CD14-positive monocyte (primary cell): ENCODE data around the gene ENAM. TPM values are rescaled to one million over a fixed set of nuclear protein-coding genes. Genes with fewer than 3 reads are reported as not detected.

ENCODE experiments used
- DNase-seq, 3 donors: peaks; one replicate each; pipeline ENCODE4 v3.0.0-alpha.2; 2011 to 2022
- H2AFZ ChIP-seq: 2 replicates; pipeline ENCODE4 v1.6.0; 2012; ENCODE audit warnings: mild to moderate bottlenecking, low read depth, low read length, inconsistent platforms; ENCODE audit not compliant: insufficient read depth, poor library complexity, severe bottlenecking
- H3K27ac ChIP-seq, 2 donors: 1 replicate in 1 of 2; 2 replicates in 1 of 2; pipeline ENCODE4 v1.5.1; 2012 to 2013; ENCODE audit warnings: low read length in 2 of 2, control low read depth in 1 of 2, inconsistent platforms in 1 of 2, low read depth in 1 of 2, mild to moderate bottlenecking in 1 of 2
- H3K27me3 ChIP-seq, 2 donors: one replicate each; pipeline versions ENCODE4 v1.6.0 to v1.6.1; 2011 to 2013; ENCODE audit warnings: low read length in 2 of 2; ENCODE audit not compliant: control insufficient read depth in 2 of 2, insufficient read depth in 2 of 2
- H3K36me3 ChIP-seq, 2 donors: replicated peaks in 1 of 2; 1 replicate in 1 of 2; 2 replicates in 1 of 2; pipeline versions ENCODE4 v1.5.1 to v1.6.1; 2012 to 2013; ENCODE audit warnings: low read length in 2 of 2, control low read depth in 1 of 2, inconsistent platforms in 1 of 2, mild to moderate bottlenecking in 1 of 2; ENCODE audit not compliant: insufficient read depth in 2 of 2, control insufficient read depth in 1 of 2
- H3K4me1 ChIP-seq, 2 donors: 1 replicate in 1 of 2; 2 replicates in 1 of 2; pipeline versions ENCODE4 v1.5.1 to v1.6.1; 2012 to 2013; ENCODE audit warnings: low read length in 2 of 2, control low read depth in 1 of 2, inconsistent platforms in 1 of 2, mild to moderate bottlenecking in 1 of 2, moderate library complexity in 1 of 2; ENCODE audit not compliant: insufficient read depth in 2 of 2, control insufficient read depth in 1 of 2
- H3K4me2 ChIP-seq: replicated peaks from 2 replicates; pipeline ENCODE3; 2012; ENCODE audit warnings: low read length, moderate library complexity, mild to moderate bottlenecking; ENCODE audit not compliant: poor library complexity, severe bottlenecking; ENCODE audit errors: extremely low read depth
- H3K4me3 ChIP-seq, 3 experiments: fragments of 200-600 bp in 1 of 3; sonication (generic) in 1 of 3; replicated peaks in 1 of 3; 1 replicate in 2 of 3; 2 replicates in 1 of 3; pipeline ENCODE4 v1.5.1; 2011 to 2013; ENCODE audit warnings: low read length in 3 of 3, mild to moderate bottlenecking in 3 of 3, control low read depth in 2 of 3, low read depth in 2 of 3, inconsistent platforms in 1 of 3, moderate library complexity in 1 of 3
- H3K79me2 ChIP-seq: 2 replicates; pipeline ENCODE4 v1.6.0; 2012; ENCODE audit warnings: mild to moderate bottlenecking, control low read depth, inconsistent platforms, low read length, moderate library complexity; ENCODE audit not compliant: insufficient read depth
- H3K9ac ChIP-seq: 2 replicates; pipeline ENCODE4 v1.6.0; 2017; ENCODE audit warnings: low read length, mild to moderate bottlenecking; ENCODE audit not compliant: insufficient read depth, poor library complexity, severe bottlenecking
- H3K9me3 ChIP-seq, 2 donors: replicated peaks in 1 of 2; 1 replicate in 1 of 2; 2 replicates in 1 of 2; pipeline versions ENCODE4 v1.5.1 to v1.6.1; 2012 to 2013; ENCODE audit warnings: low read length in 2 of 2, control low read depth in 1 of 2; ENCODE audit not compliant: control insufficient read depth in 1 of 2, insufficient read depth in 1 of 2
- H4K20me1 ChIP-seq: 2 replicates; pipeline ENCODE4 v1.6.0; 2012; ENCODE audit warnings: mild to moderate bottlenecking, low read length, control low read depth, moderate library complexity; ENCODE audit not compliant: insufficient read depth
- H3K27ac Mint-ChIP-seq, 7 donors: one replicate each; pipeline ENCODE4 v1.8.0; 2020; ENCODE audit warnings: mild to moderate bottlenecking in 7 of 7, mixed read lengths in 7 of 7, moderate library complexity in 6 of 7, inconsistent platforms in 2 of 7
- H3K27me3 Mint-ChIP-seq, 3 donors: one replicate each; pipeline ENCODE4 v1.8.0; 2021 to 2022; ENCODE audit warnings: low read depth in 3 of 3, mild to moderate bottlenecking in 3 of 3, mixed read lengths in 3 of 3, moderate library complexity in 3 of 3, inconsistent platforms in 1 of 3
- H3K36me3 Mint-ChIP-seq, 2 donors: one replicate each; pipeline ENCODE4 v1.8.0; 2020; ENCODE audit warnings: mixed read lengths in 2 of 2, inconsistent platforms in 1 of 2, mild to moderate bottlenecking in 1 of 2
- H3K4me1 Mint-ChIP-seq: one replicate; pipeline ENCODE4 v1.8.0; 2020; ENCODE audit warnings: mild to moderate bottlenecking, mixed read lengths
- H3K4me3 Mint-ChIP-seq, 2 donors: one replicate each; pipeline ENCODE4 v1.8.0; 2020; ENCODE audit warnings: mild to moderate bottlenecking in 2 of 2, mixed read lengths in 2 of 2, moderate library complexity in 1 of 2
- H3K9me3 Mint-ChIP-seq, 7 donors: one replicate each; pipeline ENCODE4 v1.8.0; 2020 to 2022; ENCODE audit warnings: mixed read lengths in 7 of 7, mild to moderate bottlenecking in 6 of 7, moderate library complexity in 6 of 7, inconsistent platforms in 2 of 7
- CTCF ChIP-seq: fragments of 200-600 bp; IDR thresholded peaks from one replicate; pipeline ENCODE4 v1.8.0; 2022; ENCODE audit warnings: antibody characterized with exemption, mild to moderate bottlenecking
- WGBS: methylation state at CpG from one replicate; pipeline ENCODE4 v1.1.5; 2013; ENCODE audit warnings: missing lambda C conversion rate; ENCODE audit not compliant: insufficient coverage; 5-methylcytosine and 5-hydroxymethylcytosine counted together
- intact Hi-C, 2 donors: fragments of 100-400 bp; cut with micrococcal nuclease; formaldehyde crosslinking; loops; one replicate each; pipeline versions ENCODE4 v1.15.0 to v1.15.1; 2023
- polyA plus RNA-seq, 3 donors: library from polyadenylated mRNA; depleted of rRNA in 1 of 3; unstranded in 2 of 3; stranded (reverse) in 1 of 3; fragments of 300-500 nt in 2 of 3; fragments of >200 nt in 1 of 3; fragmentation: Illumina TruSeq in 2 of 3; gene quantifications; 1 replicate in 2 of 3; 2 replicates in 1 of 3; pipeline ENCODE4 v1.2.3, GENCODE V29; 2012 to 2021

ENAM gene
- polyA plus RNA-seq, 3 donors: not detected

- H3K4me3 ChIP-seq: no peak overlapping the region
- WGBS: 100% methylated on average over 2 of the region's 4 CpGs
- H3K27ac ChIP-seq: no peak overlapping the region
- no peak overlapping the region for H3K4me2 ChIP-seq
- H4K20me1 ChIP-seq: no peaks in the 10 kb centered on the region
- H3K36me3 Mint-ChIP-seq: no peaks in the 10 kb centered on the region
- H3K4me1 Mint-ChIP-seq: peaks cover 2% of the 10 kb centered on the region
- peaks cover 0 to 9% (median 4%) of the 10 kb centered on the region in 7 donors for H3K9me3 Mint-ChIP-seq
- H3K27ac Mint-ChIP-seq: no peak overlapping the region
- no peak for TF ChIP-seq CTCF
- no peak overlapping the region for H3K9ac ChIP-seq
- no peaks in the 10 kb centered on the region for H3K27me3 ChIP-seq
- peaks cover under 1 to 3% of the 10 kb centered on the region in 2 donors for H3K4me1 ChIP-seq
- DNase-seq: no peak
- peaks cover 0 to 1% (median 0%) of the 10 kb centered on the region in 3 donors for H3K27me3 Mint-ChIP-seq
- H3K4me3 Mint-ChIP-seq: no peak overlapping the region
- intact Hi-C loops: no loop called here
- no peak overlapping the region for H2AFZ ChIP-seq
- H3K9me3 ChIP-seq: no peaks in the 10 kb centered on the region
- no peaks in the 10 kb centered on the region for H3K79me2 ChIP-seq
- H3K36me3 ChIP-seq: no peaks in the 10 kb centered on the region
Measured at GRCh38 chr4:70619288-70619687, 9.3 kb upstream of the ENAM start.

GRCh38 chr4:70619778-70620177 lies 8.8 kb upstream of the ENAM start:
- H3K27ac Mint-ChIP-seq: no peak overlapping the region
- H3K4me1 Mint-ChIP-seq: no peaks in the 10 kb centered on the region
- H3K27me3 Mint-ChIP-seq: peaks cover 0 to 1% (median 0%) of the 10 kb centered on the region in 3 donors
- no peaks in the 10 kb centered on the region for H3K9me3 ChIP-seq
- H3K4me1 ChIP-seq: no peaks in the 10 kb centered on the region
- no peak overlapping the region for H3K4me3 Mint-ChIP-seq
- H2AFZ ChIP-seq: no peak overlapping the region
- intact Hi-C loops: no loop called here
- no peaks in the 10 kb centered on the region for H4K20me1 ChIP-seq
- H3K4me3 ChIP-seq: no peak overlapping the region
- H3K27ac ChIP-seq: no peak overlapping the region
- no peaks in the 10 kb centered on the region for H3K36me3 Mint-ChIP-seq
- WGBS: no CpG with 5 or more reads among the region's 2 CpGs
- no peak for TF ChIP-seq CTCF
- no peaks in the 10 kb centered on the region for H3K27me3 ChIP-seq
- peaks cover 0 to 9% (median 4%) of the 10 kb centered on the region in 7 donors for H3K9me3 Mint-ChIP-seq
- H3K4me2 ChIP-seq: no peak overlapping the region
- no peak overlapping the region for H3K9ac ChIP-seq
- no peak for DNase-seq
- H3K79me2 ChIP-seq: no peaks in the 10 kb centered on the region
- H3K36me3 ChIP-seq: no peaks in the 10 kb centered on the region
